GM19455 (cell line): ENCODE measurements around the gene SLC6A19.
"Not testable (repeated sequence)": the region's sequence is repeated elsewhere in the genome, so short reads cannot be mapped to it uniquely, and the experiment has no call there.

Experiments
- ATAC-seq: cut with Tn5 transposase; IDR thresholded peaks from one replicate; pipeline ENCODE4 v1.9.1; 2021; ENCODE audit not compliant: unreplicated experiment

Gene SLC6A19

GRCh38 chr5:1220351-1220750 lies 19.0 kb downstream of the SLC6A19 start:
- ATAC-seq: no peak

GRCh38 chr5:1220831-1221230 lies 19.4 kb downstream of the SLC6A19 start:
- no peak for ATAC-seq

GRCh38 chr5:1221721-1222120 lies 20.3 kb downstream of the SLC6A19 start:
- no peak for ATAC-seq

GRCh38 chr5:1222147-1222546 lies 20.8 kb downstream of the SLC6A19 start:
- ATAC-seq: no peak

GRCh38 chr5:1222621-1223277 lies 21.4 kb downstream of the SLC6A19 start:
- ATAC-seq: no peak

- no peak for ATAC-seq
These were observed 21.9 kb downstream of the SLC6A19 start for GRCh38 chr5:1223278-1223670.

GRCh38 chr5:1224631-1225030 lies 23.2 kb downstream of the SLC6A19 start:
- ATAC-seq: no peak

- no peak for ATAC-seq
These were observed 23.7 kb downstream of the SLC6A19 start, which contains the start of gene SLC6A18 for GRCh38 chr5:1225081-1225480. TSS of gene SLC6A18 (plus strand) at chr5:1225381. CDS start at chr5:1225478, 97 bp downstream.

GRCh38 chr5:1226231-1226630 lies 24.8 kb downstream of the SLC6A19 start:
- ATAC-seq: no peak

- ATAC-seq: no peak
These were observed 25.6 kb downstream of the SLC6A19 start for GRCh38 chr5:1226839-1227581.

GRCh38 chr5:1227667-1228066 lies 26.3 kb downstream of the SLC6A19 start:
- ATAC-seq: no peak

GRCh38 chr5:1228120-1228519 lies 26.7 kb downstream of the SLC6A19 start:
- no peak for ATAC-seq

GRCh38 chr5:1229023-1229422 lies 27.6 kb downstream of the SLC6A19 start:
- ATAC-seq: not testable (repeated sequence)

- ATAC-seq: no peak
These were observed 28.4 kb downstream of the SLC6A19 start for GRCh38 chr5:1229822-1230221.

- ATAC-seq: no peak
These were observed 29.2 kb downstream of the SLC6A19 start for GRCh38 chr5:1230551-1230950.

GRCh38 chr5:1231354-1231905 lies 30.0 kb downstream of the SLC6A19 start:
- no peak for ATAC-seq

GRCh38 chr5:1232780-1233179 lies 31.4 kb downstream of the SLC6A19 start:
- ATAC-seq: no peak

- ATAC-seq: no peak
These were observed 34.0 kb downstream of the SLC6A19 start for GRCh38 chr5:1235379-1235778.

GRCh38 chr5:1235838-1236237 lies 34.4 kb downstream of the SLC6A19 start:
- ATAC-seq: no peak

- no peak for ATAC-seq
These were observed 38.3 kb downstream of the SLC6A19 start for GRCh38 chr5:1239505-1240251.

- ATAC-seq: no peak
These were observed 39.3 kb downstream of the SLC6A19 start for GRCh38 chr5:1240496-1241260.
